ENCODE data around the gene ESYT1. TPM values are rescaled to one million over a fixed set of nuclear protein-coding genes. Genes with fewer than 3 reads are reported as not detected.

Gene ESYT1
- total RNA-seq, 1 experiment from 2014 or later = 91.1 TPM

- TF ChIP-seq CTCF (IDR thresholded peaks at IDR 0.05; ENCODE audit: unreplicated experiment) = no peak
- CTCF ChIA-PET = interaction anchor here (0.8 to 3.3 kb wide), 5 partner anchors 8 to 102 kb away, joined by 4 to 53 read pairs (median 5); partner anchors contain the start of genes ESYT1, MYL6, MYL6B and RNF41
- DNase-seq = no peak
- H3K27ac Mint-ChIP-seq (ENCODE audit: unreplicated experiment) = no peak overlapping the region
- BruUV-seq (replicated peaks) = no TSS peak
- peaks cover 52% of the 10 kb centered on the region for H3K36me3 Mint-ChIP-seq (ENCODE audit: insufficient read depth, unreplicated experiment)
- no peak overlapping the region for H3K4me3 Mint-ChIP-seq (ENCODE audit: low read depth, unreplicated experiment)
- H3K9me3 Mint-ChIP-seq (ENCODE audit: low read depth, unreplicated experiment) = no peaks in the 10 kb centered on the region
- no peaks in the 10 kb centered on the region for H3K27me3 Mint-ChIP-seq (ENCODE audit: unreplicated experiment)
- H3K4me1 Mint-ChIP-seq (ENCODE audit: low read depth, unreplicated experiment) = peaks cover 17% of the 10 kb centered on the region
- intact Hi-C loops (cut with micrococcal nuclease; ENCODE audit: unreplicated experiment) = loop anchor here (10.0 kb wide), 1 partner anchor 344 kb away; the partner anchor contains the start of gene SPRYD4
These were observed 7.8 kb upstream of the ESYT1 start for GRCh38 chr12:56120158-56120846.

DNA sequence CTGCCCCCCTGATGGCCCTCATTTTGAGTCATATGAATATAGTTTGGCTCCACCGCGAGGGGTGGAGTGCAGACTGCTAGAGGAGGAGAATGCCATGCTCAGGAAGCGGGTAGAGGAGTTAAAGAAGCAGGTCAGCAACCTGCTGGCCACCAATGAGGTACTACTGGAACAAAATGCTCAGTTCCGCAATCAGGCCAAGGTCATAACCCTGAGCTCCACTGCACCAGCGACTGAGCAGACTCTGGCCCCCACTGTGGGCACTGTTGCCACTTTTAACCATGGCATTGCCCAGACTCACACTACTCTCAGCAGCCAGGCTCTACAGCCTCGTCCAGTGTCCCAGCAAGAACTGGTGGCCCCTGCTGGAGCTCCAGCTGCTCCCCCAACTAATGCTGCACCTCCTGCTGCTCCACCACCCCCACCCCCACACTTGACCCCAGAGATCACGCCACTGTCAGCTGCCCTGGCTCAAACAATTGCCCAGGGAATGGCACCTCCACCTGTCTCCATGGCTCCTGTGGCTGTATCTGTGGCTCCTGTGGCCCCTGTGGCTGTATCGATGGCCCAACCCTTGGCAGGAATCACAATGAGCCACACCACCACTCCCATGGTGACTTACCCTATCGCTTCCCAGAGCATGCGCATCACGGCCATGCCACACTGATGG lies 6.7 kb upstream of the ESYT1 start:
- BruUV-seq (replicated peaks) = no TSS peak
- Mint-ChIP-seq H3K4me1 (ENCODE audit: low read depth, unreplicated experiment) (peaks cover 23% of the 10 kb centered on the region), H3K9me3 (ENCODE audit: low read depth, unreplicated experiment) (no peaks in the 10 kb centered on the region), H3K36me3 (ENCODE audit: insufficient read depth, unreplicated experiment) (peaks cover 41% of the 10 kb centered on the region), H3K4me3 (ENCODE audit: low read depth, unreplicated experiment) (no peak overlapping the region), H3K27ac (ENCODE audit: unreplicated experiment) (no peak overlapping the region), H3K27me3 (ENCODE audit: unreplicated experiment) (no peaks in the 10 kb centered on the region)
- CTCF ChIA-PET = no interaction called here
- no peak for DNase-seq
- no peak for TF ChIP-seq CTCF (IDR thresholded peaks at IDR 0.05; ENCODE audit: unreplicated experiment)
- intact Hi-C loops (cut with micrococcal nuclease; ENCODE audit: unreplicated experiment) = loop anchor here (10.0 kb wide), 1 partner anchor 343 kb away; the partner anchor contains the start of gene SPRYD4

GRCh38 chr12:56122637-56123036 lies 5.4 kb upstream of the ESYT1 start:
- no peak overlapping the region for H3K4me3 Mint-ChIP-seq (ENCODE audit: low read depth, unreplicated experiment)
- CTCF ChIA-PET = interaction anchor here (1.2 kb wide), 1 partner anchor 66 kb away, joined by 5 read pairs; no protein-coding TSS in a partner anchor
- H3K4me1 Mint-ChIP-seq (ENCODE audit: low read depth, unreplicated experiment) = peaks cover 36% of the 10 kb centered on the region
- BruUV-seq (replicated peaks) = no TSS peak
- peaks cover 32% of the 10 kb centered on the region for H3K36me3 Mint-ChIP-seq (ENCODE audit: insufficient read depth, unreplicated experiment)
- H3K27ac Mint-ChIP-seq (ENCODE audit: unreplicated experiment) = no peak overlapping the region
- no peaks in the 10 kb centered on the region for H3K9me3 Mint-ChIP-seq (ENCODE audit: low read depth, unreplicated experiment)
- TF ChIP-seq CTCF (IDR thresholded peaks at IDR 0.05; ENCODE audit: unreplicated experiment) = no peak
- DNase-seq = no peak
- intact Hi-C loops (cut with micrococcal nuclease; ENCODE audit: unreplicated experiment) = loop anchor here (10.0 kb wide), 1 partner anchor 342 kb away; the partner anchor contains the start of gene SPRYD4
- no peaks in the 10 kb centered on the region for H3K27me3 Mint-ChIP-seq (ENCODE audit: unreplicated experiment)

GRCh38 chr12:56124133-56124532 lies 3.9 kb upstream of the ESYT1 start:
- intact Hi-C loops (cut with micrococcal nuclease; ENCODE audit: unreplicated experiment) = loop anchor here (10.0 kb wide), 1 partner anchor 341 kb away; the partner anchor contains the start of gene SPRYD4
- H3K4me3 Mint-ChIP-seq (ENCODE audit: low read depth, unreplicated experiment) = no peak overlapping the region
- BruUV-seq (replicated peaks) = no TSS peak

More at GRCh38 chr12:56124133-56124532, 3.9 kb upstream of the ESYT1 start:
- no peak for DNase-seq
- Mint-ChIP-seq H3K27ac (ENCODE audit: unreplicated experiment) (no peak overlapping the region), H3K36me3 (ENCODE audit: insufficient read depth, unreplicated experiment) (peaks cover 32% of the 10 kb centered on the region), H3K9me3 (ENCODE audit: low read depth, unreplicated experiment) (no peaks in the 10 kb centered on the region), H3K4me1 (ENCODE audit: low read depth, unreplicated experiment) (peaks cover 32% of the 10 kb centered on the region), H3K27me3 (ENCODE audit: unreplicated experiment) (no peaks in the 10 kb centered on the region)
- TF ChIP-seq CTCF (IDR thresholded peaks at IDR 0.05; ENCODE audit: unreplicated experiment) = no peak
- CTCF ChIA-PET = interaction anchor here (0.6 to 1.2 kb wide), 3 partner anchors 38 to 66 kb away, joined by 3 to 12 read pairs (median 5); partner anchors contain the start of gene SMARCC2

All from Calu3 (cell line).